GM12878 (cell line): ENCODE data around the gene CBFA2T3. TPM values are rescaled to one million over a fixed set of nuclear protein-coding genes. Genes with fewer than 3 reads are reported as not detected.

Experiments
- ATAC-seq: fragments of 200-7000 bp; cut with Tn5 transposase; 3 replicates; pipeline ENCODE4 v1.9.1; 2020; ENCODE audit warnings: mild to moderate bottlenecking, moderate library complexity
- BruUV-seq: library from RNA; stranded (reverse); fragments of 400-500 nt; replicated peaks from 2 replicates; lab custom pipeline; 2021; lab: Mats Ljungman, UMichigan
- CTCF ChIA-PET: fragments of 300-600 bp; sonication (Branson Sonifier 250); formaldehyde crosslinking; extraction: SDS; loops from one replicate; lab custom pipeline; 2021; ENCODE audit warnings: inconsistent platforms; lab: Yijun Ruan, JAX
- POLR2A ChIA-PET: fragments of 350-600 bp; formaldehyde crosslinking; extraction: SDS; loops from one replicate; lab custom pipeline; 2021; ENCODE audit warnings: inconsistent platforms; lab: Charles Lee
- RAD21 ChIA-PET: fragments of 300-600 bp; sonication (Branson Sonifier 250); formaldehyde crosslinking; loops from one replicate; lab custom pipeline; 2023; ENCODE audit warnings: antibody characterized with exemption; ENCODE audit not compliant: unreplicated experiment; lab: Charles Lee
- SMC1A ChIA-PET: fragments of 300-600 bp; sonication (Branson Sonifier 250); formaldehyde crosslinking; loops from one replicate; lab custom pipeline; 2023; ENCODE audit not compliant: unreplicated experiment, uncharacterized antibody; lab: Charles Lee
- DNase-seq: peaks from one replicate; pipeline ENCODE4 v3.0.0-alpha.2; 2011; ENCODE audit warnings: low read depth, low spot score
- FAIRE-seq: peaks from 3 replicates; lab custom pipeline; 2011; peaks lifted over from hg19 to GRCh38; lab: Jason Lieb, UNC
- H2AFZ ChIP-seq: 2 replicates; pipeline ENCODE4 v1.6.0; 2011; ENCODE audit warnings: low read depth, low read length, control low read depth; ENCODE audit not compliant: control insufficient read depth
- H3K27ac ChIP-seq: 2 replicates; pipeline ENCODE4 v1.5.1; 2011; ENCODE audit warnings: control low read depth; ENCODE audit not compliant: control insufficient read depth, insufficient read depth
- H3K27me3 ChIP-seq, 2 experiments: replicated peaks in 1 of 2; 2 replicates each; pipeline versions ENCODE4 v1.6.0 to v1.6.1; 2011; ENCODE audit warnings: low read length in 1 of 2; ENCODE audit not compliant: control insufficient read depth in 2 of 2, insufficient read depth in 2 of 2
- H3K36me3 ChIP-seq, 2 experiments: 2 replicates each; pipeline ENCODE4 v1.5.1; 2011; ENCODE audit warnings: low read length in 1 of 2; ENCODE audit not compliant: control insufficient read depth in 2 of 2, insufficient read depth in 2 of 2
- H3K4me1 ChIP-seq: 2 replicates; pipeline ENCODE4 v1.6.1; 2011; ENCODE audit warnings: mild to moderate bottlenecking, low read length, moderate library complexity, mixed read lengths; ENCODE audit not compliant: control insufficient read depth, insufficient read depth
- H3K4me2 ChIP-seq: 2 replicates; pipeline ENCODE4 v1.6.0; 2011; ENCODE audit warnings: control low read depth; ENCODE audit not compliant: control insufficient read depth, insufficient read depth
- H3K4me3 ChIP-seq: fragments of 200-600 bp; sonication (generic); 2 replicates; pipeline ENCODE4 v1.5.1; 2016
- H3K79me2 ChIP-seq: 2 replicates; pipeline ENCODE4 v1.6.0; 2011; ENCODE audit warnings: low read length; ENCODE audit not compliant: control insufficient read depth, insufficient read depth
- H3K9ac ChIP-seq: 2 replicates; pipeline ENCODE4 v1.8.0; 2011; ENCODE audit warnings: low read length, control low read depth, mixed read lengths; ENCODE audit not compliant: control insufficient read depth, insufficient read depth
- H3K9me3 ChIP-seq: replicated peaks from 3 replicates; pipeline ENCODE4 v1.5.1; 2011; ENCODE audit warnings: mild to moderate bottlenecking, low read length; ENCODE audit not compliant: control insufficient read depth, insufficient read depth
- H4K20me1 ChIP-seq: 2 replicates; pipeline ENCODE4 v1.6.0; 2011; ENCODE audit not compliant: control insufficient read depth, insufficient read depth
- BCL11A ChIP-seq: IDR thresholded peaks from 2 replicates; pipeline ENCODE4 v1.6.1; 2011; ENCODE audit warnings: low read depth, low read length
- BRCA1 ChIP-seq: IDR thresholded peaks from 2 replicates; pipeline ENCODE4 v1.6.1; 2011; ENCODE audit warnings: low read depth, low read length, improper control_type of control experiment
- CHD4 ChIP-seq: fragments of 200-600 bp; sonication (generic); IDR thresholded peaks from 2 replicates; pipeline ENCODE4 v1.6.1; 2016; ENCODE audit warnings: mild to moderate bottlenecking
- FOS ChIP-seq: IDR thresholded peaks from 3 replicates; pipeline ENCODE4 v1.6.1; 2011; ENCODE audit warnings: borderline replicate concordance; ENCODE audit not compliant: insufficient read length; ENCODE audit errors: extremely low read depth
- HDAC2 ChIP-seq: fragments of 200-600 bp; sonication (generic); IDR thresholded peaks from 2 replicates; pipeline ENCODE4 v1.6.1; 2017
- MTA3 ChIP-seq: IDR thresholded peaks from 2 replicates; pipeline ENCODE4 v1.6.1; 2012; ENCODE audit warnings: low read length, inconsistent platforms, borderline replicate concordance
- NFXL1 ChIP-seq: fragments of 450-650 bp; IDR thresholded peaks from 2 replicates; pipeline ENCODE4 v1.6.1; 2017; ENCODE audit warnings: antibody characterized with exemption, mild to moderate bottlenecking, borderline replicate concordance
- STAT3 ChIP-seq: IDR thresholded peaks from 2 replicates; pipeline ENCODE4 v1.6.1; 2011; ENCODE audit warnings: low read depth, low read length, improper control_type of control experiment
- ZNF24 ChIP-seq: fragments of 450-650 bp; IDR thresholded peaks from 2 replicates; pipeline ENCODE4 v1.6.1; 2017; ENCODE audit warnings: antibody characterized with exemption, mild to moderate bottlenecking
- ZNF384 ChIP-seq: IDR thresholded peaks from 2 replicates; pipeline ENCODE4 v1.6.1; 2012; ENCODE audit warnings: low read depth, mild to moderate bottlenecking, low read length, improper control_type of control experiment, borderline replicate concordance
- ZSCAN29 ChIP-seq: fragments of 450-650 bp; IDR thresholded peaks from 2 replicates; pipeline ENCODE4 v1.6.1; 2017; ENCODE audit warnings: mild to moderate bottlenecking, moderate library complexity
- WGBS: methylation state at CpG from one replicate; pipeline ENCODE4 v1.1.6; 2016; ENCODE audit warnings: low lambda C conversion rate; ENCODE audit not compliant: insufficient replicate concordance, insufficient coverage; ENCODE audit errors: missing lambda C conversion rate; 5-methylcytosine and 5-hydroxymethylcytosine counted together
- in situ Hi-C: fragments of 300-500 bp; cut with MboI; formaldehyde crosslinking; loops from 9 replicates; pipeline ENCODE4 v1.14.3; 2018; ENCODE audit warnings: mixed read lengths
- intact Hi-C: fragments of 100-400 bp; cut with micrococcal nuclease; formaldehyde crosslinking; loops from one replicate; pipeline ENCODE4 v1.14.2; 2022; ENCODE audit not compliant: unreplicated experiment
- polyA plus RNA-seq, 11 experiments: library from polyadenylated mRNA; depleted of rRNA in 4 of 11; unstranded in 6 of 11; stranded (reverse) in 5 of 11; fragments of >200 nt; fragmentation: Nextera tagmentation in 4 of 11; fragmentation: Illumina TruSeq in 1 of 11; extraction: Ambion mirVana in 4 of 11; extraction: Trizol in 1 of 11; gene quantifications; 1 replicate in 1 of 11; 2 replicates in 10 of 11; pipeline versions ENCODE4 v1.2.1 to v1.2.3, GENCODE V29; 2011 to 2016; ENCODE audit warnings: inconsistent platforms in 2 of 11, missing spikeins in 2 of 11, low read depth in 1 of 11
- total RNA-seq, 4 experiments: library from RNA; depleted of rRNA in 3 of 4; stranded (reverse); fragments of >200 nt in 3 of 4; fragmentation: Illumina TruSeq in 1 of 4; extraction: Trizol in 1 of 4; gene quantifications; 2 replicates each; pipeline versions ENCODE4 v1.2.1 to v1.2.3, GENCODE V29; 2013 to 2021
- TF ChIP-seq, protein P1 (sequence below): IDR thresholded peaks from 2 replicates; pipeline ENCODE4 v1.6.1; 2012; ENCODE audit warnings: mild to moderate bottlenecking, low read depth, low read length
- TF ChIP-seq, protein P2 (sequence below): fragments of 450-650 bp; IDR thresholded peaks from 2 replicates; pipeline ENCODE4 v1.6.1; 2018; ENCODE audit warnings: mild to moderate bottlenecking, low read depth, moderate library complexity; ENCODE audit not compliant: partially characterized antibody
- TF ChIP-seq, protein P3 (sequence below): fragments of 150-350 bp; IDR thresholded peaks from 2 replicates; pipeline ENCODE4 v1.6.1; 2016; ENCODE audit warnings: low read depth, low read length

The CBFA2T3 gene
- total and polyA plus RNA-seq, 10 of the 15 experiments (the other 5 are each of a cell fraction or from before 2014, with no cell fraction given), result 0.69 to 42.6 (median 4.5) TPM

DNA sequence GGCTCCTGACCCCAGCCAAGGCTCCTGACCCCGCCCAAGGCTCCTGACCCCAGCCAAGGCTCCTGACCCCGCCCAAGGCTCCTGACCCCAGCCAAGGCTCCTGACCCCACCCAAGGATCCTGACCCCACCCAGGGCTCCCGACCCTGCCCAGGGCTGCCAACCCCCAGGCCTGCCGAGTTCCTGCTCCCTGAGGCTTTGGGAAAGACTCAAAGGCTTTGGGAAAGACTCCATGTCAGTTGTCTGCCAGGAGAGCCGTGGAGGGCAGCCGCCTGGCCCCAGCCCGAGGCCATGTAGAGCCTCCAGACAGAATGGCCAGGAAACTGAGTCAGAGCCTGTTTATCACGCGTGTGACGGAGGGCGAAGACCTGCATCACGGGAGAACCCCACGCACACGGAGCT is 21.1 kb downstream of the CBFA2T3 start:
- H3K4me2 ChIP-seq, result no peak overlapping the region
- no peak overlapping the region for H3K4me3 ChIP-seq
- TF ChIP-seq NFXL1 (no peak), FOS (no peak), STAT3 (no peak), CHD4 (no peak), BRCA1 (no peak), ZSCAN29 (no peak), HDAC2 (no peak), MTA3 (no peak), ZNF24 (no peak), ZNF384 (no peak), BCL11A (no peak)
- TF ChIP-seq, protein P1, sequence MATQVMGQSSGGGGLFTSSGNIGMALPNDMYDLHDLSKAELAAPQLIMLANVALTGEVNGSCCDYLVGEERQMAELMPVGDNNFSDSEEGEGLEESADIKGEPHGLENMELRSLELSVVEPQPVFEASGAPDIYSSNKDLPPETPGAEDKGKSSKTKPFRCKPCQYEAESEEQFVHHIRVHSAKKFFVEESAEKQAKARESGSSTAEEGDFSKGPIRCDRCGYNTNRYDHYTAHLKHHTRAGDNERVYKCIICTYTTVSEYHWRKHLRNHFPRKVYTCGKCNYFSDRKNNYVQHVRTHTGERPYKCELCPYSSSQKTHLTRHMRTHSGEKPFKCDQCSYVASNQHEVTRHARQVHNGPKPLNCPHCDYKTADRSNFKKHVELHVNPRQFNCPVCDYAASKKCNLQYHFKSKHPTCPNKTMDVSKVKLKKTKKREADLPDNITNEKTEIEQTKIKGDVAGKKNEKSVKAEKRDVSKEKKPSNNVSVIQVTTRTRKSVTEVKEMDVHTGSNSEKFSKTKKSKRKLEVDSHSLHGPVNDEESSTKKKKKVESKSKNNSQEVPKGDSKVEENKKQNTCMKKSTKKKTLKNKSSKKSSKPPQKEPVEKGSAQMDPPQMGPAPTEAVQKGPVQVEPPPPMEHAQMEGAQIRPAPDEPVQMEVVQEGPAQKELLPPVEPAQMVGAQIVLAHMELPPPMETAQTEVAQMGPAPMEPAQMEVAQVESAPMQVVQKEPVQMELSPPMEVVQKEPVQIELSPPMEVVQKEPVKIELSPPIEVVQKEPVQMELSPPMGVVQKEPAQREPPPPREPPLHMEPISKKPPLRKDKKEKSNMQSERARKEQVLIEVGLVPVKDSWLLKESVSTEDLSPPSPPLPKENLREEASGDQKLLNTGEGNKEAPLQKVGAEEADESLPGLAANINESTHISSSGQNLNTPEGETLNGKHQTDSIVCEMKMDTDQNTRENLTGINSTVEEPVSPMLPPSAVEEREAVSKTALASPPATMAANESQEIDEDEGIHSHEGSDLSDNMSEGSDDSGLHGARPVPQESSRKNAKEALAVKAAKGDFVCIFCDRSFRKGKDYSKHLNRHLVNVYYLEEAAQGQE, result no peak
- TF ChIP-seq, protein P2, sequence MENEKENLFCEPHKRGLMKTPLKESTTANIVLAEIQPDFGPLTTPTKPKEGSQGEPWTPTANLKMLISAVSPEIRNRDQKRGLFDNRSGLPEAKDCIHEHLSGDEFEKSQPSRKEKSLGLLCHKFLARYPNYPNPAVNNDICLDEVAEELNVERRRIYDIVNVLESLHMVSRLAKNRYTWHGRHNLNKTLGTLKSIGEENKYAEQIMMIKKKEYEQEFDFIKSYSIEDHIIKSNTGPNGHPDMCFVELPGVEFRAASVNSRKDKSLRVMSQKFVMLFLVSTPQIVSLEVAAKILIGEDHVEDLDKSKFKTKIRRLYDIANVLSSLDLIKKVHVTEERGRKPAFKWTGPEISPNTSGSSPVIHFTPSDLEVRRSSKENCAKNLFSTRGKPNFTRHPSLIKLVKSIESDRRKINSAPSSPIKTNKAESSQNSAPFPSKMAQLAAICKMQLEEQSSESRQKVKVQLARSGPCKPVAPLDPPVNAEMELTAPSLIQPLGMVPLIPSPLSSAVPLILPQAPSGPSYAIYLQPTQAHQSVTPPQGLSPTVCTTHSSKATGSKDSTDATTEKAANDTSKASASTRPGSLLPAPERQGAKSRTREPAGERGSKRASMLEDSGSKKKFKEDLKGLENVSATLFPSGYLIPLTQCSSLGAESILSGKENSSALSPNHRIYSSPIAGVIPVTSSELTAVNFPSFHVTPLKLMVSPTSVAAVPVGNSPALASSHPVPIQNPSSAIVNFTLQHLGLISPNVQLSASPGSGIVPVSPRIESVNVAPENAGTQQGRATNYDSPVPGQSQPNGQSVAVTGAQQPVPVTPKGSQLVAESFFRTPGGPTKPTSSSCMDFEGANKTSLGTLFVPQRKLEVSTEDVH, result no peak
- TF ChIP-seq, protein P3, sequence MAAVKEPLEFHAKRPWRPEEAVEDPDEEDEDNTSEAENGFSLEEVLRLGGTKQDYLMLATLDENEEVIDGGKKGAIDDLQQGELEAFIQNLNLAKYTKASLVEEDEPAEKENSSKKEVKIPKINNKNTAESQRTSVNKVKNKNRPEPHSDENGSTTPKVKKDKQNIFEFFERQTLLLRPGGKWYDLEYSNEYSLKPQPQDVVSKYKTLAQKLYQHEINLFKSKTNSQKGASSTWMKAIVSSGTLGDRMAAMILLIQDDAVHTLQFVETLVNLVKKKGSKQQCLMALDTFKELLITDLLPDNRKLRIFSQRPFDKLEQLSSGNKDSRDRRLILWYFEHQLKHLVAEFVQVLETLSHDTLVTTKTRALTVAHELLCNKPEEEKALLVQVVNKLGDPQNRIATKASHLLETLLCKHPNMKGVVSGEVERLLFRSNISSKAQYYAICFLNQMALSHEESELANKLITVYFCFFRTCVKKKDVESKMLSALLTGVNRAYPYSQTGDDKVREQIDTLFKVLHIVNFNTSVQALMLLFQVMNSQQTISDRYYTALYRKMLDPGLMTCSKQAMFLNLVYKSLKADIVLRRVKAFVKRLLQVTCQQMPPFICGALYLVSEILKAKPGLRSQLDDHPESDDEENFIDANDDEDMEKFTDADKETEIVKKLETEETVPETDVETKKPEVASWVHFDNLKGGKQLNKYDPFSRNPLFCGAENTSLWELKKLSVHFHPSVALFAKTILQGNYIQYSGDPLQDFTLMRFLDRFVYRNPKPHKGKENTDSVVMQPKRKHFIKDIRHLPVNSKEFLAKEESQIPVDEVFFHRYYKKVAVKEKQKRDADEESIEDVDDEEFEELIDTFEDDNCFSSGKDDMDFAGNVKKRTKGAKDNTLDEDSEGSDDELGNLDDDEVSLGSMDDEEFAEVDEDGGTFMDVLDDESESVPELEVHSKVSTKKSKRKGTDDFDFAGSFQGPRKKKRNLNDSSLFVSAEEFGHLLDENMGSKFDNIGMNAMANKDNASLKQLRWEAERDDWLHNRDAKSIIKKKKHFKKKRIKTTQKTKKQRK, result no peak
- FAIRE-seq (no peak), DNase-seq (no peak), ATAC-seq (no peak)
- H3K36me3 ChIP-seq, result peaks cover 0 to 5% of the 10 kb centered on the region in 2 experiments; a peak in 2 of 4 replicates
- H3K27ac ChIP-seq, result no peak overlapping the region
- no peak overlapping the region for H3K9ac ChIP-seq
- H4K20me1 ChIP-seq, result no peaks in the 10 kb centered on the region
- H2AFZ ChIP-seq, result no peak overlapping the region
- in situ Hi-C loops, result no loop called here
- H3K9me3 ChIP-seq, result no peaks in the 10 kb centered on the region
- CTCF ChIA-PET, result no interaction called here
- WGBS, result 98% methylated on average over 14 of the region's 14 CpGs
- no peaks in the 10 kb centered on the region for H3K27me3 ChIP-seq
- SMC1A ChIA-PET, result no interaction called here
- H3K4me1 ChIP-seq, result peaks cover 17% of the 10 kb centered on the region
- intact Hi-C loops, result no loop called here
- peaks cover 15% of the 10 kb centered on the region for H3K79me2 ChIP-seq
- BruUV-seq, result no TSS peak
- POLR2A ChIA-PET, result no interaction called here
- RAD21 ChIA-PET, result no interaction called here
